HCT116 (cell line): ENCODE data around the gene INSL6. TPM values are rescaled to one million over a fixed set of nuclear protein-coding genes. Genes with fewer than 3 reads are reported as not detected.

Experiments
- ATAC-seq: fragments of 200-7000 bp; cut with Tn5 transposase; 2 replicates; pipeline ENCODE4 v1.9.1; 2020; ENCODE audit warnings: mild to moderate bottlenecking, moderate library complexity
- BruUV-seq: library from RNA; stranded (reverse); fragments of 400-500 nt; replicated peaks from 2 replicates; lab custom pipeline; 2021; lab: Mats Ljungman, UMichigan
- CTCF ChIA-PET: fragments of 300-600 bp; sonication (Branson Sonifier 250); formaldehyde crosslinking; loops from one replicate; lab custom pipeline; 2021; ENCODE audit warnings: antibody characterized with exemption; lab: Charles Lee
- POLR2A ChIA-PET: fragments of 300-600, 350-600 bp; sonication (Branson Sonifier 250); formaldehyde crosslinking; loops from one replicate; lab custom pipeline; 2021; ENCODE audit warnings: antibody characterized with exemption; lab: Charles Lee
- RAD21 ChIA-PET, 2 experiments: fragments of 300-600 bp; sonication (Branson Sonifier 250); formaldehyde crosslinking; loops; one replicate each; lab custom pipeline; 2023; ENCODE audit warnings: low total read pairs in 2 of 2; ENCODE audit not compliant: uncharacterized antibody in 2 of 2, unreplicated experiment in 2 of 2, low non-redundant PET in 1 of 2; lab: Charles Lee
- DNase-seq: peaks from one replicate; pipeline ENCODE4 v3.0.0-alpha.2; 2010; ENCODE audit warnings: low read depth, low spot score
- H2AFZ ChIP-seq: fragments of 200-600 bp; shearing (Covaris generic), sonication (generic); 2 replicates; pipeline ENCODE4 v1.6.1; 2017; ENCODE audit warnings: low read depth, mixed run types, mixed read lengths, antibody characterized with exemption, low read length; ENCODE audit not compliant: poor library complexity, severe bottlenecking
- H3K27ac ChIP-seq: 2 replicates; pipeline ENCODE4 v1.5.1; 2012; ENCODE audit warnings: low read depth, low read length
- H3K27me3 ChIP-seq: fragments of 200-600 bp; sonication (generic); 2 replicates; pipeline ENCODE4 v1.6.1; 2016; ENCODE audit warnings: mixed run types, low read length, mixed read lengths; ENCODE audit not compliant: insufficient read depth
- H3K36me3 ChIP-seq, 2 experiments: fragments of 200-500 bp in 1 of 2; fragments of 200-600 bp in 1 of 2; sonication (Bioruptor generic) in 1 of 2; sonication (generic) in 1 of 2; 2 replicates each; pipeline versions ENCODE4 v1.5.1 to v1.6.1; 2014 to 2016; ENCODE audit warnings: low read length in 2 of 2, inconsistent platforms in 1 of 2, mixed read lengths in 1 of 2, mixed run types in 1 of 2; ENCODE audit not compliant: insufficient read depth in 2 of 2, control insufficient read depth in 1 of 2
- H3K4me1 ChIP-seq, 2 experiments: fragments of 200-600 bp in 1 of 2; sonication (generic) in 1 of 2; 2 replicates each; pipeline versions ENCODE4 v1.5.1 to v1.6.1; 2012 to 2017; ENCODE audit warnings: low read length in 2 of 2, inconsistent platforms in 1 of 2, mild to moderate bottlenecking in 1 of 2, mixed read lengths in 1 of 2, mixed run types in 1 of 2, moderate library complexity in 1 of 2; ENCODE audit not compliant: insufficient read depth in 2 of 2, control insufficient read depth in 1 of 2
- H3K4me2 ChIP-seq: fragments of 200-600 bp; sonication (generic); 2 replicates; pipeline ENCODE4 v1.6.1; 2017; ENCODE audit warnings: mixed run types, low read length, mixed read lengths
- H3K4me3 ChIP-seq, 2 experiments: fragments of 200-600 bp in 1 of 2; sonication (generic) in 1 of 2; replicated peaks in 1 of 2; 2 replicates each; pipeline ENCODE4 v1.5.1; 2011 to 2016; ENCODE audit warnings: low read length in 2 of 2, control low read depth in 1 of 2, low read depth in 1 of 2, mild to moderate bottlenecking in 1 of 2, mixed read lengths in 1 of 2, mixed run types in 1 of 2
- H3K79me2 ChIP-seq: fragments of 200-600 bp; sonication (generic); 2 replicates; pipeline ENCODE4 v1.6.1; 2017; ENCODE audit warnings: mild to moderate bottlenecking, mixed run types, low read length, moderate library complexity, mixed read lengths; ENCODE audit not compliant: insufficient read depth
- H3K9ac ChIP-seq: fragments of 200-600 bp; sonication (generic); 2 replicates; pipeline ENCODE4 v1.6.1; 2016; ENCODE audit warnings: low read length, mixed read lengths
- H3K9me2 ChIP-seq: fragments of 200-600 bp; sonication (generic), shearing (Covaris generic); 2 replicates; pipeline ENCODE4 v1.6.1; 2017; ENCODE audit warnings: mixed run types, mild to moderate bottlenecking, moderate library complexity; ENCODE audit not compliant: insufficient read depth
- H3K9me3 ChIP-seq, 2 experiments: fragments of 200-500 bp in 1 of 2; fragments of 200-600 bp in 1 of 2; sonication (Bioruptor generic) in 1 of 2; sonication (generic) in 1 of 2; 2 replicates each; pipeline ENCODE4 v1.6.1; 2014 to 2017; ENCODE audit warnings: low read length in 2 of 2, mixed read lengths in 2 of 2, inconsistent platforms in 1 of 2, low read depth in 1 of 2, mild to moderate bottlenecking in 1 of 2, mixed run types in 1 of 2, moderate library complexity in 1 of 2; ENCODE audit not compliant: control insufficient read depth in 1 of 2, insufficient read depth in 1 of 2
- H4K20me1 ChIP-seq: fragments of 200-600 bp; sonication (generic), shearing (Covaris generic); 2 replicates; pipeline ENCODE4 v1.6.1; 2017; ENCODE audit warnings: mixed run types, mild to moderate bottlenecking, moderate library complexity; ENCODE audit not compliant: insufficient read depth
- CBX3 ChIP-seq: IDR thresholded peaks from 2 replicates; pipeline ENCODE4 v1.6.1; 2012; ENCODE audit warnings: low read depth
- CEBPB ChIP-seq: IDR thresholded peaks from 2 replicates; pipeline ENCODE4 v1.6.1; 2012; ENCODE audit warnings: low read depth
- CTCF ChIP-seq, 3 experiments: fragments of 200-600 bp in 1 of 3; sonication (generic) in 1 of 3; IDR thresholded peaks in 2 of 3; conservative IDR thresholded peaks in 1 of 3; 2 replicates each; pipeline ENCODE4 v1.5.1; 2012 to 2017; ENCODE audit warnings: low read depth in 2 of 3, low read length in 2 of 3, antibody characterized with exemption in 1 of 3, borderline replicate concordance in 1 of 3, control low read depth in 1 of 3, mild to moderate bottlenecking in 1 of 3, mixed read lengths in 1 of 3, mixed run types in 1 of 3, moderate library complexity in 1 of 3; ENCODE audit not compliant: insufficient read depth in 1 of 3
- EGR1 ChIP-seq: IDR thresholded peaks from 2 replicates; pipeline ENCODE4 v1.6.1; 2012; ENCODE audit warnings: low read depth
- EZH2phosphoT487 ChIP-seq: fragments of 200-600 bp; IDR thresholded peaks from 2 replicates; pipeline ENCODE4 v1.6.1; 2018; ENCODE audit warnings: antibody characterized with exemption, borderline replicate concordance
- FOSL1 ChIP-seq: IDR thresholded peaks from 2 replicates; pipeline ENCODE4 v1.6.1; 2012; ENCODE audit warnings: low read depth
- JUND ChIP-seq: IDR thresholded peaks from 2 replicates; pipeline ENCODE4 v1.6.1; 2012
- MAX ChIP-seq: IDR thresholded peaks from 2 replicates; pipeline ENCODE4 v1.6.1; 2012
- POLR2A ChIP-seq: IDR thresholded peaks from 2 replicates; pipeline ENCODE4 v1.7.0; 2011; ENCODE audit warnings: borderline replicate concordance; ENCODE audit not compliant: insufficient read depth, insufficient read length; ENCODE audit errors: extremely low read depth
- POLR2AphosphoS5 ChIP-seq: IDR thresholded peaks from 2 replicates; pipeline ENCODE4 v1.6.1; 2011; ENCODE audit warnings: mild to moderate bottlenecking, low read depth, low read length, moderate library complexity
- RAD21 ChIP-seq: IDR thresholded peaks from 2 replicates; pipeline ENCODE4 v1.6.1; 2012; ENCODE audit warnings: low read depth, mild to moderate bottlenecking
- REST ChIP-seq: IDR thresholded peaks from 2 replicates; pipeline ENCODE4 v1.6.1; 2012; ENCODE audit warnings: low read depth
- SIN3A ChIP-seq: IDR thresholded peaks from 2 replicates; pipeline ENCODE4 v1.6.1; 2012; ENCODE audit warnings: low read depth
- SP1 ChIP-seq: IDR thresholded peaks from 2 replicates; pipeline ENCODE4 v1.6.1; 2012; ENCODE audit warnings: low read depth
- TCF7L2 ChIP-seq: IDR thresholded peaks from 2 replicates; pipeline ENCODE4 v1.7.0; 2011; ENCODE audit warnings: borderline replicate concordance, inconsistent platforms; ENCODE audit not compliant: insufficient read depth, insufficient read length; ENCODE audit errors: extremely low read depth
- YY1 ChIP-seq: IDR thresholded peaks from 2 replicates; pipeline ENCODE4 v1.6.1; 2011; ENCODE audit warnings: low read length, low read depth, moderate library complexity, mild to moderate bottlenecking; ENCODE audit not compliant: insufficient replicate concordance; ENCODE audit errors: extremely low read depth
- ZBTB33 ChIP-seq: IDR thresholded peaks from 2 replicates; pipeline ENCODE4 v1.6.1; 2011; ENCODE audit warnings: mild to moderate bottlenecking, low read length, moderate library complexity; ENCODE audit not compliant: insufficient replicate concordance; ENCODE audit errors: extremely low read depth
- ZFX ChIP-seq: fragments of 450-650 bp; IDR thresholded peaks from 2 replicates; pipeline ENCODE4 v1.6.1; 2017
- ZNF274 ChIP-seq: fragments of 200-500 bp; sonication (Bioruptor generic); IDR thresholded peaks from 2 replicates; pipeline ENCODE4 v1.6.1; 2014; ENCODE audit warnings: mild to moderate bottlenecking, low read depth, low read length, inconsistent platforms
- intact Hi-C: fragments of 100-400 bp; cut with micrococcal nuclease; formaldehyde crosslinking; loops from 2 replicates; pipeline ENCODE4 v1.10.0; 2022
- total RNA-seq: library from RNA; stranded (reverse); gene quantifications from one replicate; pipeline ENCODE4 v1.2.1, GENCODE V29; 2021; ENCODE audit not compliant: unreplicated experiment

INSL6 gene
- total RNA-seq, 1 experiment from 2014 or later: not detected

GRCh38 chr9:5231212-5231611 lies 45.8 kb upstream of the INSL6 start, which contains the start of gene INSL4:
INSL4 (plus strand) TSS chr9:5231419; CDS start chr9:5231524, 105 bp downstream.
- no peaks in the 10 kb centered on the region for H3K79me2 ChIP-seq
- DNase-seq: no peak
- TF ChIP-seq FOSL1 (no peak), YY1 (no peak), POLR2AphosphoS5 (no peak), CEBPB (no peak), CTCF (IDR thresholded peaks at IDR 0.05 in 2 of 3, conservative IDR thresholded peaks at IDR 0.05 in 1 of 3; ENCODE audit: borderline replicate concordance in 1 of 3, insufficient read depth in 1 of 3, low read depth in 2 of 3, low read length in 2 of 3) (no peak), EZH2phosphoT487 (no peak), POLR2A (no peak), TCF7L2 (no peak), JUND (no peak), MAX (no peak), SP1 (no peak), ZFX (no peak), SIN3A (no peak), REST (no peak), ZNF274 (no peak), EGR1 (no peak), ZBTB33 (no peak), RAD21 (no peak), CBX3 (no peak)
- TF ChIP-seq, all 23 proteins: peak for 0
- Histone ChIP-seq H3K9me2 (no peaks in the 10 kb centered on the region), H3K4me1 (no peaks in the 10 kb centered on the region), H3K4me3 (no peak within 1 kb of the TSS), H3K9me3 (no peaks in the 10 kb centered on the region), H3K36me3 (no peaks in the 10 kb centered on the region), H3K4me2 (no peak within 1 kb of the TSS), H3K27ac (no peak within 1 kb of the TSS), H2AFZ (no peak within 1 kb of the TSS), H3K9ac (no peak within 1 kb of the TSS), H3K27me3 (peaks cover 30% of the 10 kb centered on the region; the same call in 1 of the 2 replicates), H4K20me1 (no peaks in the 10 kb centered on the region)
- ChIA-PET CTCF (no interaction called here), POLR2A (no interaction called here), RAD21 (no interaction called here)
- no TSS peak for BruUV-seq
- ATAC-seq: no peak
- intact Hi-C loops: no loop called here
